Glomerular endothelial cell (primary cell): Measurements from ENCODE around the gene ATP1A3. TPM values are rescaled to one million over a fixed set of nuclear protein-coding genes. Genes with fewer than 3 reads are reported as not detected.
"Not testable (repeated sequence)": the region's sequence is repeated elsewhere in the genome, so short reads cannot be mapped to it uniquely, and the experiment has no call there.

Experiments
- DNase-seq: peaks from one replicate; pipeline ENCODE4 v3.0.0-alpha.2; 2011; ENCODE audit warnings: low read depth, low spot score; ENCODE audit errors: extremely low read depth
- total RNA-seq: library from RNA; depleted of rRNA; stranded (reverse); fragments of >200 nt; gene quantifications from 2 replicates; pipeline ENCODE4 v1.2.3, GENCODE V29; 2015

ATP1A3 gene
- total RNA-seq, 1 donor from 2014 or later = 0.06 TPM

DNA sequence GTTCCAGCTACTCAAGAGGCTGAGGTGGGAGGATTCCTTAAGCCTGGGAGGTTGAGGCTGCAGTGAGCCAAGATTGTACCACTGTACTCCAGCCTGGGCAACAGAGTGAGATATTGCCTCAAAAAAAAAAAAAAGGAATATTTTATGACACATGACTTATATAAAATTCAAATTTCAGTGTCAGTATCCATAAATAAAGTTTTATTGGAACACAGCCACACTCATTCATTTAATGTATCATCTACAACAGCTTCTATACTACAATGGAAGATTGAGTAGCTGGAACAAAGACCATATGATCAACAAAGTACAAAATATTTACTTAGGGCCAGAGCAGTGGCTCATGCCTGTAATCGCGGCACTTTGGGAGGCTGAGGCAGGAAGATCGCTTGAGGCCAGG, 18.7 kb upstream of the ATP1A3 start:
- DNase-seq = not testable (repeated sequence)

DNA sequence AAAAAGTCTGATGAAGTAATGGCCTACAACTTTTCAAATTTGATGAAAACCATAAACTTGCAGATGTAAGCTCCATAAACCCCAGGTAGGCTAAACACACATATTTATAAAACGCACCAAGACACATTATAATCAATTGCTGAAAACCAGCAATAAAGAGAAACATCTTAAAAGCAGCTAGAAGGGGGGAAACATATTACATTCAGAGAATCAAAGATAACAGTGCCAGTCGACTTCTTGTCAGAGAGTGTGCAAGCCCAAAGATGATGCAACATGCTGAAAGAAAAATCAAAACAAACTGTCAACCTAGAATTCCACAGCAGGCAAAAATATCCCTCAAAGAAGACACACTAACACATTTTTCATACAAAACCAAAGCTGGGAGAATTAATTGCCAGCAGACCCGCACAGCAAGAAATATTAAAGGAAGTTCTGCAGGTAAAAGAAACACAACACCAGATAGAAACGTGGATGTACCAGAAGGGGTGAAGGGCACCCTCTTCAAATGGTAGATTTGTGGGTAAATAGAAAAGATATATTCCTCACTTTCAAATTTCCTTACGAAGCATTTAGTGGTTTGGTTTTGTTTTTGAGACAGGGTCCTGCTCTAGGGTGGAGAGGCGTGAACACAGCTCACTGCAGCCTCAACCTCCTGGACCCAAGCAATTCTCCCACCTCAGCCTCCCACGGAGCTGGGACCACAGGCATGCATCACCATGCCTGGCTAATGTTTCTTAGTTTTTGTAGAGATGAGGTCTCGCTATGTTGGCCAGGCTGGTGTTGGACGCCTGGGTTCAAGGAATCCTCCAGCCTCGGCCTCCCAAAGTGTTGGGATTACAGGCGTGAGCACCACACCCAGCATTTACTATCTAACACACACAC, 16.5 kb upstream of the ATP1A3 start:
- no peak for DNase-seq

DNA sequence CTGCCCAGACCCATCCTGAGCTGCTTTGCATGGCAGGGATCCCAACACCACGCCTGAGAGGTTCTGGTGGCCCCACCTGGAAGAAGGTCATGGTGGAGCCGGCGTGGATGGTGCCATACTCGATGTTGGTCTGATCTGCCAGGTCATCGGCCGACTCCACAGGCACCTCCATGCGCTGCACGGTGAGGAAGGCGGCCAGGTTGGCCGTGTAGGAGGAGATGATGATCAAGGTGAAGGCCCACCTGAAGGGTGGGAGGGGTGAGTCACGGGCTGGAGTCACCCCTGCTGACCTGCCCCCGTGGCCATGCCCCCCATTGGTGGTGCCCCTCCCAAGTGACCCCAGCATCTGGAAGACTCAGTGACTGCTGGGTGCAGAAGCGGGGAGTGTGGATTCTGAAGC, 12.5 kb upstream of the ATP1A3 start:
- DNase-seq = no peak

DNA sequence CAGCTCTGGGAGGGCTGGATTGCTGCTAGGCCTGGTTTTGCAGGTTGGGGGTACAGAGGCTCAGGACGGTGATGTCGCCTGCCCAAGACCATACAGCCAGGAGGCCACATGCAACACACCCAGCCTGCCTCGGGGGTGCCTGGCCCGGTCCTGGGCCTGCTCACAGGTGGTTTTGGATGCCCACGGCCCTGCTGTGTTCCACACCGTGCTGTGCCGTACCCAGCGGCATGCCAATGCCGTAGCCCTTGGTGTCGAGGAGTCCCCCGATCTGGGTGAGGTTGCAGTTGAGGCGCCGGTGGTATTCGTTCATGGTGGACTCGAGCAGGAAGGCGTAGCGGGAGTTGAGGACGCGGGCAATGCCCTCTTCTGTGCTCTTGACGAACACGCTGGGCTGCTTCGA, 11.5 kb upstream of the ATP1A3 start:
- DNase-seq = no peak

DNA sequence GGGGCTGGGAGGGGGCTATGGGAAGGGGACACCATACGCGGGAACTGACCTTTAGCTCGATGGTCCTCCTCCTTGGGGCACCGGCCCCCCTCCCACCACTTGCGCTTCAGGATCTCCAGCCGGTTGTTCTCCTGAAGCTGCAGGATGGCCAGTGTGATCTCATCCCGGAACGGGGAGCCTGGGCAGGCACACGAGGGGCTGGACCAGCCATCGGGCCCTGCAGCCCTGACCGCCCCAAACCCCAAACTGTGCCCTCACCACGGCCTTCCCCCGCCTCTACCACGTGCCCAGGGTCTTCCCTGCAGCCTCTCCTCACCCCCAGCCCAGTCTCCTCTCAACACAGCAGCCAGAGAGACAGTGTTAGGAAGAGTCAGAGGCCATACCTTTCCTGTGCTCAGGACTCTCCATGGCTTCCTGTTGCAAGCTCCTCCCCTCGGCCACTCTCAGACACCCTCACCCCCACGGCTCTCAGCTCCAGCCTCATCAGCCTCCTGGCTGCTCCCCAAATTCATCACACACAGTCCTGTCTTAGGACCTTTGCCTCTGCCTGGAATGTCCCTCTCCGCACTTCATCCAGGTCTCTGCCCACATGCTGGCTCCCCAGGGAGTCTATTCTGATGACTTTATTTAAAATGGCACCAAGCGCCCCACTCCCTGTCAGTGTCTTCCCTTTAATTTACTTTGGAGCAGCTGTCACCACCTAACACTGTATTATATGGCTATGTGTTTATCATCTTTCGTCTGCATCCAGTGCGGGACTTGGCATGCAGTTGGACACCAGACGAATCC, 9.7 kb upstream of the ATP1A3 start:
- DNase-seq = no peak

DNA sequence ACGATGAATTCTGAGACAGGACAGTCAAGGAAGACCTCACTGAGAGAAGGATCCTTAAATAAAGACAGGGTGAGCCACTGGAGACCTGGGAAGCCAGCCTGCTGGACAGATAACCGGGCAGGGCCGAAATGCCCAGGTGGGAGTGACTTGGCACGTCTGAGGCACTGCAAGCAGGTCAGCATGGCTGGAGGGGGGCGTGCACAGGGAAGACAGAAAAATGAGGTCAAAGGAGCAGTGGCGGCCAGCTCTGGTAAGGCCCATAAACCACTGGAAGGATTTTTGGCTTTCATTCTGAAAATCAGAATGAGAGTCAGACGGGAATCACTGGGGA, 5.8 kb upstream of the ATP1A3 start:
- DNase-seq = no peak

DNA sequence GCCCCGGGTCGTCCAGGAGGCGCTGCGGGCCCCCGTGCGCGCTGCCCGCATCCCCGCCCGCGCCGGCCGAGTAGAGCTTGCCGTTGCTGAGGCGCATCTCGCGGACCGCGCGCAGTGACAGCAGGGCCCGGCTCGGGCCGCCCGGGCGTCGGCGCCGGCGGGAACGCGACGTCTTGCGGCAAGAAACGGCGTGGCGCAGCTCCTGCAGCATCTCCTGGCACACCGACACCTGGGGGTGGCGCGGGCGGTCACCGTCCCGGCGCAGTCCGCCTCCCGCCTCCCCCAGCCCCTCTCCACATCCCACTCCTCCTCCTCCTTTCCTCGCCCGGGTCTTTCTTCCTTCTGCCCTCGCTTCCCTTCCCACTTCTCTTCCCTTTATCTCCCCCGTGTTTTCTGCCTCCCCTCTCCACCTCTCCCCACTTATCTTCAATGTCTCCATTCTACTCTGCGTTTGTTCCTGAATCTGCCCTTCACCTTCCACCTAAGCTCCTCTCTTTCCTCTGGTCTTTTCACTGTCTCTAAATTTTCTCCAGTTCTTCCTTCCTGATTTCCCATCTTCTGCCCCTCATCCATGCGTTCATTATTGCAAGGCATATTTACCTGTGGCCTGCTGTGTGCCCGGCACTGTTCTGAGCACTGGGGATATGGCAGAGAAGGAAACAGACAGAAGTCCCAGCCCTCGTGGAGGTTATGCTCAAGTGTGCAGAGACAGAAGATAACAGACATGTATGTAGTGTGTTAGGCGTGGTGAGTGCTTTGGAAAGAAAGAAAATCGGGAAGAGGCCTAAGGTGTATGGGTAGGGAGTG, 5.2 kb upstream of the ATP1A3 start:
- no peak for DNase-seq

DNA sequence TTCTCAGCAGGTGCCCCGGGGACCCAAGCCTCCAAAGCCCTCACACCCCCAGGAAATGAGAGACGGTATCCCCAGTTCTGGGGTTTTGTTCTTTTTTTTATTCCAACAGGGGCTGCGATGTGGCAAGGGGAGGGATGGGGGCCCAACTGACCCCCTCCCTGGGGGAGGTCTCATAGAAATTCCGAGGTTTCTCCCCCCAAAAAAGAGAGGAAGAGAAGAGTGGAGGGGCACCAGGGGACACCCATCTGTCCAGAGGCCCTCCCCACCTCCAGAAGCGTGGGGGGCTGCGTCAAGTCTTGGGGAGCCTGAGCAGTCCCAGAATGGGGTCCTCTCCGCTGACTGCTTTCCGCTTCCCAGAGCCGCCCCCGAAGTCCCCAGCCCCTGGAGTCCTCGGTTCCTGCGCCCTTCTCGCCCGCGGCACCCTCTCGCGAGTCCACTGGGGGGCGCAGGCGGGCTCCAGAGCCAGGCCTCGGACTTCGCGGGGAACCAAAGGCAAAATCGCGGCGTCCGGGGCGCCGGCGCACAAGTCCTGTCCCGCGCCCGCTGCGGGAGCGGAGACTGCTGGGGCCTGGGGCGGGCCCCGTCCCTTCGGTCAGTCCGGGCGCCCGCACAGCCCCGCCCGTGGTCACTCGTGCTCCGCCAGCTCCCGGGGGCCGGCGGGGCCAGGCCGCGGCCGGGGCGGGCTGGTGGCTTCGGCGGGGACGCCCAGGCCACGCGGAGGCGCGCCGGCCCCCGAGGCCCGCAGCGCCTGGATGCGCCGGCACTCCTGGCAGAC, 4.4 kb upstream of the ATP1A3 start:
- DNase-seq = no peak

DNA sequence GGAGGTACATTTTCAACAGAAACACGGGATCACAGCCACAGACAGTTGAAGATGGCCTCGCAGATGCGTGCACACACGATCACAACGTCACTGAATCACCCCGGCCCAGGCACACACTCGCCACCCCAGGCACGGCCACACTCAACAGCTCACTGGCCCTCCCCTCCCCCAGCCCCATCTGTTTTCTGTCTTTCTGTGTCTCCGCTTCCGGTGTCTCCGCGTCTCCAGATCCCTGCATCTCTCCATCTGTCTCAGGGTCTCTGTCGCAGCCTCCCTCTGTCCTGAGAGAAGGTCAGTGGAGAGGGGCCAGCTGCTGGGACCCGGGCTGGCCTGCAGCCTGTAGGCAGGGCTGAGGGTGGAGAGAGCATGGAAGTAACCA, 3.8 kb upstream of the ATP1A3 start:
- DNase-seq = no peak

DNA sequence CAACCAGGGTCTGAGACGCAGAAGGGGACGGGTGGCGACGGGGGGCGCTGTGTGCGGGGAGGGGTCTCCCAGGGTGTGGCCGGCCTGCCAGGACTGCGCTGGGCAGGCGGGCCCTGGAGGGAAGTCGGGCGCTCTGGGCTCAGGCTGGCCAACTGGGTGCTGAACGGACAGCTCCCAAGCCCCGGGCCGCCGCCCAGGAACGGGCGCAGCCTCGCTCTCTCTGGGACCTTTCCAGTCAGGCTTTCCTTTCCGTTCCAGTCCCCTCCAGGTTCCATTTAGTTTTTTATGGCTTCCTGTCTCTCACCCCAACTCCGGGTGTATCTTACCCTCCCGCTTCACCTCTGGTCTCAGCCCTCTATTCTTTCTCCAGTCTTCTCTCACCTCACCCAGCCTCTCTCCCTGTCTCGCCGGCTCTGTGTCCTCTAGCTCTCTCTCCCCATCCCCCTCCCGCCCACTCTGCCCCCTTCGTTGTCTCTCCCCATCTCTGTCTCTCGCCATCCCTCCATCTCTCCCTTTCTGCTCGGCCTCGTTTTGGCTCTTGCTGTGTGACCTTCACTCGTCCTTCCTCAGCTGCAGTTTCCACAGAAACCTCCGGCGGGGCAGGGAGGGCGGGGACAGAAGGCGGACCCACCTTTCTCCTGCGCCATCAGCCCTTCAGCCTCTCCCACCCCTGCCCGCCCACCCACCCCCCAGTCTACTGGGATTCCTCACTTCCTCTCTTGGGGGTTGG, 3.3 kb upstream of the ATP1A3 start:
- DNase-seq = no peak

DNA sequence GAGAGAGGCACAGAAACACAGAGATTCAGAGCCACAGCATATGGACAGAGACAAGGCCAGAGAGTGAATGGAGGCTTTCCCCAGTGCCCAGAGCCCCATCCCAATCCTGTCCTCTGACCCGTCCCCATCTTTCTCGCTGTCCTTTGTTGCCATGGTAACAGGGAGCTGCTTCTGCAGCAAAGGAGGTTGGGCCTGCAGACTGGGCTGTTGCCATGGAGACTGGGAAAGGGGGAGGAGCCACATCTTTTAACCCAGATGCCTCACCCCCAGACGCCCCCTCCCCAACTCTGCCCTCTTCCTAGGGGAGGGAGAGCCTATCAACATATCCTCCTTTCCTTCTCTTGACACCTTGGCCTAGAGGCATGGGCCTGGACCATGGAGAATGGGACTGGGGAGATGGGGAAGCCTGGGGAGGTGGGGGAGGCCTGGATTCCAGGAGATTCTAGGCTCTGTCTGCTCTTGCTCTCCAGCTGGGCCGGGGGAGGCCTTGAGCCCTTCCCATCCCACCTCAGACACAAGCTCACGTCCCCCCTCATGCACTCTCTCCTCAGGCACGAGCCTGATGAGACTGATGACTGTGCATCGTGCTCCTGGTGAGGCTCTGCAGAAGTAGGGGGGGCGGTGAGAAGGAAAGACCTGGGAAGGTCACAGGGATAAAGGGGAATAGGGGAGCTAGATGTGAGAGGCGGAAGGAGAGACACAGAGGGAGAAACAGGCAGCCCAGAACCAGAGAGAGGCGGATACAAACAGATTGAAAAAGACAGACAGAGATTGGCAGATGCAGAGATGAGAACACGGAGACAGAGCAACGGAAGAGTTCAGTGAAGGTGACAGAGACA, 2.1 kb upstream of the ATP1A3 start:
- DNase-seq = no peak

DNA sequence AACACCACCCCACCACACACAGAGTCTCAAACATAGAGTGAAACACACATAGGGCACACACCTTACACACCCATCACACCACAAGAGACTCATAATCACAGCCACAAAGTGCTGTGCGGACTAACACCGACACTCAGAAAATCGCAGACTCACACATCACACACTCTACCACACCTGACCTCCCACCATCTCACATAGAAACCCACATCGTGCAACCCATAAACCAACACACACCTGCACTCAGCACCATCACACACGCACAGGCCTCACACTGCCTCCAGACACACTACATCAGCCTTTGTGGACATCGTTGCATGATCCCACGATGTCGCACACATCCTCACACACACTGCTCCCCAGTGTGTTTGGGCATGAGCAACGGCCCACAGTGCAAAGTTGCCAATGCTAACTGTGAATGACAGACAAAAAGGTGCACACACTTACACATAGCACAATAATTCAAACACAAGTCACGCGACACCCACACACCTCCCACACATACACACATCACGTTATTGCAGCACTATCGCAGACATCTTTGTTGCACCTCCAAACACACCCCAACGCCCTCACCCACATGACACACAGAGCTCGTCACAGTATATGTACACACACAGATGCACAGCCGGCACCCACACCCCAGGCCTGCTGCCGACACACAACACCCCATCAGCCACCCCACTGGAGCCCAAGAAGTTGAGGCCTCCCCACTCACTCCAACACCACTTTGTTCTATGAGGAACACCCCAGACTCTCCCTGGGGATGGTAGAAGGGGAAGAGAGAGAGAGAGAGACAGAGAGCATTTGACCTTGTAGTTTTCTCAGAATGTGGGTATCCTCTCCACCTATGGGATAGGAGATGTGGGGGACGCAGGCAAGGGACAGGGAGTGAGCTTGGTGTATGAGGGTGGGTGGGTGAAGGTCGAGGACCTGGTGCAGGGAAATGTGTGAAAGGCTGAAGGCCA, 1.2 kb upstream of the ATP1A3 start:
- DNase-seq = no peak

DNA sequence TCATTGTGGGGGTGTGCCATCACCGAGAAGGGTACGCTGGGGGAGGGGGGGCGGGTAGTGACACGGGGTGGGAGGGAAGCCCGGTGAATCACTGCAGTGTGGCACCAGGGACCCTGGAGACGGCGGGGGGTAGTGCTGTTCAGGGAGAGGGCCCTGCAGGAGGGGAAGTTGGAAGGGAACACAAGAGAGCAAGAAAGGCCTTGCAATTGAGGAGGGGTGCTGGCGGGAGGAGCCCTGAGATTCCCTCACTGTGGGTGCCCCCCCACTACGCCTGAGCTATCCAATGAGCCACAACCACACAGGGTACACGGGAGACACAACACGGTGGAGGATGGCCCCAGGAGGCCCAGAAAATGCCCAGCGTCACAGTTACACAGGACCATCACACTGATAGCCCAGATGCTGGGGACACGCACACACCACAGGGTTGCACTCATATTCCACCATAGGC, 516 bp upstream of the ATP1A3 start:
- DNase-seq = no peak

DNA sequence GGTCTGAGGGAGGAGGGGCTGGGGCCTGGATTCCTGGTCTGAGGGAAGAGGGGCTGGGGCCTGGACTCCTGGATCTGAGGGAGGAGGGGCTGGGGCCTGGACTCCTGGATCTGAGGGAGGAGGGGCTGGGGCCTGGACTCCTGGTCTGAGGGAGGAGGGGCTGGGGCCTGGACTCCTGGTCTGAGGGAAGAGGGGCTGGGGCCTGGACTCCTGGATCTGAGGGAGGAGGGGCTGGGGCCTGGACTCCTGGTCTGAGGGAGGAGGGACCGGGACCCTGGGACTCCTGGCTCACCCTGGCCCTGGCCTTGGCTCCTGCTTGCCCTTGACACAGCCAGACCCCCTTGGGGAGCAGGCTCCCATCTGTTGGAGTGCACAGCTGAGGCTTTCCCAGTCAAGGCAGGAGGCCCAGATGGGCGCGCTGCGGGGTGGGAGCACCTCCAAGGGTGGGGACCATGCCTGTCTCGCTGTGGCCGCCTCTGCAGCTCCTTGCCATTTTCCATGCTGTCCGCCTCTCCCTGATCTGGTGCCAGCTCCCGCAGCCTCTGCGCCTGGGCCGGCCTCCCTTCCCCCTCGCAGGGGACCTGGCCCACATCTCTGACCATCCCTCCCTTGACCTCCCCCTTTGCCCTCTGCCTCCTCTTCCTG, 2.0 kb downstream of the ATP1A3 start:
- not testable (repeated sequence) for DNase-seq

DNA sequence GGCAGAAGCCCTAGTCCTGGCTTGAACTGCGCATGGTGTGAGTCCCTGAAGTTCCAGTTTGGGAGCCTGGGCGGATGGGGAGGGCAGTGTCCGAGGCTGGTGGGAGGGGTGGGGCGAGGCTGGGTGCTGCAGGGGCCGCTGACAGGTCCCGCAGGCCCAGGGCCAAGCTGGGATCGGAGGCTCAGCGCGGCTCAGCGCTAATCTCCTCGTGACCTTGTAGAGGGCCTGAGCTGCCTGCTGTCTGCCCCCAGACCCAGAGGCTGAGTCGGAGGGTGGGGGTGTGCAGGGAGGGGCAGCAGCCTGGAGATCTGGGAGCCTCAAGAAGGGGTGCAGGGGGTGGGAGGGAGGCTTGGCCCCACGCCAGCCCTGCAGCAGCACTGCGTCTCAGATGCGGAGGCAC, 3.0 kb downstream of the ATP1A3 start:
- no peak for DNase-seq

DNA sequence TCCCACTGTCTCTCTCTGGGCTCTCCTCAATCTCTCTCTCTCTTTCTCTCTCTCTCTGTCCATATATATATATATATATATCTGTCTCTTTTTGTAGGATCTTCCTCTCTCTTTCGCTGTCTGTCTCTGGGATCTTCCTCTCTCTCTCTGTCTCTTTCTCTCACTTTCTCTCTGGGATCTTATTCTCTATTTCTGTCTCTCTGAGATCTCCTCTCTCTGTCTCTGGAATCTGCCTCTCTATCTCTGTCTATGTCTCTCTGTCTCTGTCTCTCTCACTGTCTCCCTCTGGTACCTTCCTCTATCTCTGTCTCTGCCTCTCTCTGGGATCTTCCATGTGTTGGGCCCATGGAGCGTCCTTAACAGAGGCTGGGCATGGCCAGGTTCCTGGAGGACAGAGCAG, 3.4 kb downstream of the ATP1A3 start:
- no peak for DNase-seq

DNA sequence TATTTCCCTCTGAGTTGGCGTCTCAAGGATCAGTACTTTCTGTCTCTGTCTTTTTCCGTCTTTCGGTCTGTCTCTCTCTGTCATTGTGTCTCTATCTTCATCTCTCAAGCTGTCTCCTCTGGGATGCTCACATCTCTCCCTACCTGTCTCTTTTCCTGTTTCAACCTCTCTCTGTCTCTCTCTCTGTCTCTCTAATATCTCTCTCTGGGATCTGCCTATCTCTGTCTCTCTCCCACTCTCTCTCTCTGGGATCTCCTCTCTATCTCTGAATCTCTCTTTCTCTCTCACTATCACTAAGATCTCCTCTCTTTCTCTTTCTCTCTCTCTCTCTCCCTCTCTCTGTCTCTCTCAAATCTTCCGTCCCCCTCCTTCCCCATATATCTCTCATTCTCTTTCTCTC, 4.0 kb downstream of the ATP1A3 start:
- no peak for DNase-seq
